Stomach (tissue), 9 donors: ENCODE measurements around the gene B3GAT2. TPM values are rescaled to one million over a fixed set of nuclear protein-coding genes. Genes with fewer than 3 reads are reported as not detected.

Source experiments
- DNase-seq, 2 donors: peaks; one replicate each; pipeline versions ENCODE4 v3.0.0 to v3.0.0-alpha.2; 2013 to 2019
- H3K27ac ChIP-seq, 5 donors: fragments of 200-600 bp in 4 of 5; sonication (generic) in 4 of 5; one replicate each; pipeline ENCODE4 v1.5.1; 2013 to 2019; ENCODE audit warnings: mild to moderate bottlenecking in 1 of 5, moderate library complexity in 1 of 5
- H3K27me3 ChIP-seq, 3 donors: fragments of 200-600 bp; sonication (generic); one replicate each; pipeline ENCODE4 v1.5.1; 2017 to 2019; ENCODE audit warnings: mixed run types in 1 of 3
- H3K36me3 ChIP-seq, 4 donors: fragments of 200-600 bp; sonication (generic); 1 replicate in 3 of 4; 2 replicates in 1 of 4; pipeline ENCODE4 v1.5.1; 2016 to 2019
- H3K4me1 ChIP-seq, 4 donors: fragments of 200-600 bp; sonication (generic); one replicate each; pipeline ENCODE4 v1.5.1; 2016 to 2019
- H3K4me3 ChIP-seq, 4 donors: fragments of 200-600 bp; sonication (generic) in 3 of 4; one replicate each; pipeline ENCODE4 v1.5.1; 2016 to 2019; ENCODE audit warnings: mild to moderate bottlenecking in 1 of 4
- H3K9me3 ChIP-seq, 4 donors: fragments of 200-600 bp; sonication (generic); one replicate each; pipeline ENCODE4 v1.5.1; 2016 to 2019
- EP300 ChIP-seq: sonication (generic); formaldehyde crosslinking; IDR thresholded peaks from one replicate; pipeline ENCODE4 v1.6.1; 2017; ENCODE audit warnings: antibody characterized with exemption
- POLR2A ChIP-seq, 4 donors: fragments of 450-650 bp; IDR thresholded peaks; one replicate each; pipeline ENCODE4 v1.6.1; 2016; ENCODE audit warnings: antibody characterized with exemption in 4 of 4, control low read depth in 2 of 4, mild to moderate bottlenecking in 1 of 4, moderate library complexity in 1 of 4
- POLR2AphosphoS5 ChIP-seq, 3 donors: sonication (generic); formaldehyde crosslinking; IDR thresholded peaks; one replicate each; pipeline ENCODE4 v1.6.1; 2016; ENCODE audit warnings: antibody characterized with exemption in 3 of 3
- WGBS, 5 donors: extraction: QIAGEN DNeasy Blood & Tissue Kit in 3 of 5; methylation state at CpG; one replicate each; pipeline versions ENCODE4 v1.1.5 to v1.1.7; 2013 to 2018; 5-methylcytosine and 5-hydroxymethylcytosine counted together
- intact Hi-C: fragments of 100-400 bp; cut with DNase I; formaldehyde crosslinking; loops from one replicate; pipeline ENCODE4 v1.15.1; 2023; ENCODE audit warnings: low total_unique reads
- polyA plus RNA-seq, 3 donors: library from polyadenylated mRNA; stranded (reverse); fragments of 200-250 nt; gene quantifications; one replicate each; pipeline ENCODE4 v1.2.3, GENCODE V29; 2013
- total RNA-seq, 5 donors: library from RNA; depleted of rRNA; stranded (reverse); fragments of >200 nt; gene quantifications; one replicate each; pipeline versions ENCODE4 v1.1.0 to v1.2.3, GENCODE V29; 2014 to 2016
- TF ChIP-seq, protein P1 (sequence below), 7 experiments: fragments of 450-650 bp in 4 of 7; fragments of 200-600 bp in 3 of 7; sonication (generic) in 3 of 7; IDR thresholded peaks; one replicate each; pipeline ENCODE4 v1.5.1; 2016 to 2019; ENCODE audit warnings: antibody characterized with exemption in 7 of 7, control low read depth in 2 of 7, mild to moderate bottlenecking in 1 of 7
- donor health status: healthy with polysubstance abuse.
- donor health status: Bipolar disorder and iron deficiency.
- donor health status: healthy.

B3GAT2 gene
- total and polyA plus RNA-seq, 8 donors = 0.06 to 1.1 (median 0.14) TPM; not detected in 4

DNA sequence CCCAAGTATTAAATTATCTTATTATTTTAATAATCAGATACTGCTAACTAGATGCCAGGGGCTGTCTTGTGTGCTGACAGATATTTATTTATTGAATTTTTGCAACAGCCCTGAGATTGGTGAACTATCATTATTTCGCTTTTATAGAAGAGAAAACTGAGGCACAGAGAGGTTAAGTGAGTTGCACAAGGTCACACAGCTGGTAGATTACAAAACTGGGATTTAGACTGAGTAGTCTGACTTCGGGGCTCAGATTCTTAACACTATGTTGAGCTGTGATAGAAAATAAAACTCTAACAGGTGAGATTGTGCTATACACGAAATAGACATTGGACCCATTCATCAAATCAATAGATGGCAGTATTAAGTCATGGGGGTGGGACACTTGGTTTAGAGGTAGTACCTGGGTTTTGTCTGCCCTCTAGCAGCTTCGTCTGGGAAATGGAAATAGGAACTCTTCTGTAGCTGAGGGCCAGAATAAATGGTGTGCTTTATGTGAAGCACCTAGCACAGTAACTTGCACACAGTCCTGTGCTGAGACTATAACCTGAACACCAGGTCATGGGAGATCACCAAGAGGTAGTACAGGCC lies 113.4 kb downstream of the B3GAT2 start:
- WGBS, 5 donors = 88 to 96% (median 92%) methylated on average over 4 of the region's 4 CpGs
- intact Hi-C loops = no loop called here
- H3K9me3 ChIP-seq = no peaks in the 10 kb centered on the region
- DNase-seq = no peak
- H3K4me3 ChIP-seq = no peak overlapping the region
- peaks cover 0 to 27% (median 9%) of the 10 kb centered on the region in 4 donors for H3K36me3 ChIP-seq
- H3K27me3 ChIP-seq = no peaks in the 10 kb centered on the region
- no peak for TF ChIP-seq EP300
- no peak for TF ChIP-seq POLR2A (IDR thresholded peaks at IDR 0.05)
- TF ChIP-seq POLR2AphosphoS5 (IDR thresholded peaks at IDR 0.05) = no peak
- TF ChIP-seq, protein P1, sequence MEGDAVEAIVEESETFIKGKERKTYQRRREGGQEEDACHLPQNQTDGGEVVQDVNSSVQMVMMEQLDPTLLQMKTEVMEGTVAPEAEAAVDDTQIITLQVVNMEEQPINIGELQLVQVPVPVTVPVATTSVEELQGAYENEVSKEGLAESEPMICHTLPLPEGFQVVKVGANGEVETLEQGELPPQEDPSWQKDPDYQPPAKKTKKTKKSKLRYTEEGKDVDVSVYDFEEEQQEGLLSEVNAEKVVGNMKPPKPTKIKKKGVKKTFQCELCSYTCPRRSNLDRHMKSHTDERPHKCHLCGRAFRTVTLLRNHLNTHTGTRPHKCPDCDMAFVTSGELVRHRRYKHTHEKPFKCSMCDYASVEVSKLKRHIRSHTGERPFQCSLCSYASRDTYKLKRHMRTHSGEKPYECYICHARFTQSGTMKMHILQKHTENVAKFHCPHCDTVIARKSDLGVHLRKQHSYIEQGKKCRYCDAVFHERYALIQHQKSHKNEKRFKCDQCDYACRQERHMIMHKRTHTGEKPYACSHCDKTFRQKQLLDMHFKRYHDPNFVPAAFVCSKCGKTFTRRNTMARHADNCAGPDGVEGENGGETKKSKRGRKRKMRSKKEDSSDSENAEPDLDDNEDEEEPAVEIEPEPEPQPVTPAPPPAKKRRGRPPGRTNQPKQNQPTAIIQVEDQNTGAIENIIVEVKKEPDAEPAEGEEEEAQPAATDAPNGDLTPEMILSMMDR (IDR thresholded peaks at IDR 0.05) = no peak
- H3K27ac ChIP-seq = no peak overlapping the region
- no peaks in the 10 kb centered on the region for H3K4me1 ChIP-seq

DNA sequence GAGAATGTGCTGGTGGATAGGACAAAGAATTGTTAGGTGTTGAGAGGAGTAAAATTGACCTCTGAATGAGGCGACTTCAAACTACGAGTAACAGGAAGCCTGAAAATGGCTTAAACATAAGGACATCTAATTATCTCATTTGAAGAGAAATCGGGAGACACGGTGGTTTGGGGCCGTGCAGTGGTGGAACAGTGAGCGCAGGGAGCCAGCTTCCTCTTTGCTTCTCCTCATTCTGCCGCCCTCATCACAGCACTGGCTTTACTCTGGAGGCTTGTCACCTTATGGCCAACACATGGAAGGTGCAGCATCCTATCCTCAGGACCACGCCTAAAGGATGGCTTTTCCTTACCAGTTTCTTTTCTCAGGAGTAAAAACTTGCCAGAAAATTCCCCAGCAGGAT lies 114.3 kb downstream of the B3GAT2 start:
- Histone ChIP-seq H3K4me1 (no peaks in the 10 kb centered on the region), H3K27ac (no peak overlapping the region), H3K9me3 (no peaks in the 10 kb centered on the region), H3K36me3 (peaks cover 0 to 27% (median 9%) of the 10 kb centered on the region in 4 donors), H3K4me3 (no peak overlapping the region), H3K27me3 (no peaks in the 10 kb centered on the region)
- DNase-seq = no peak
- 93 to 96% (median 95%) methylated on average over 8 of the region's 8 CpGs for whole genome bisulfite sequencing, 5 donors
- TF ChIP-seq EP300 = no peak
- TF ChIP-seq POLR2AphosphoS5 (IDR thresholded peaks at IDR 0.05) = no peak
- no peak for TF ChIP-seq POLR2A (IDR thresholded peaks at IDR 0.05)
- TF ChIP-seq, protein P1 (IDR thresholded peaks at IDR 0.05) = no peak
- intact Hi-C loops = no loop called here

DNA sequence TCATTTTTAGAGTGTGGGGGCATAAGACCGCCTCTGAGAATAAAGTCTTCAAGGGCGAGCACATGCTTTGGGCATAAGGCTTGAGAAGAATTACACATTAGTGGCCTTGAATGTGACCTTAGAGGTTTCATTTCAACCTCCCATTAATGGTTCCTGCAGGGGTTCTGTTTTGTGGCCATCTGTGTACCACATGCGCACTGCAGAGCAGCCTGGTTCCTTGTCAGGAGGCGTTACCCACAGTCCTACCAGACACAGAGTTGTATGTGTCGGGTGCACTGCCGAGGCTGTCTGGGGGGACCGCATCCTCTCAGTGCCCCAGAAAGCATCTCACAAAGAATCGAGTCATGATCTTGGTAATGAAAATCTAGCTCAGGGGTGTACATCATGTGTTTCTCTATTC lies 115.7 kb downstream of the B3GAT2 start:
- Histone ChIP-seq H3K27me3 (no peaks in the 10 kb centered on the region), H3K9me3 (no peaks in the 10 kb centered on the region), H3K36me3 (peaks cover 0 to 27% (median 4%) of the 10 kb centered on the region in 4 donors), H3K4me3 (no peak overlapping the region), H3K27ac (no peak overlapping the region), H3K4me1 (no peaks in the 10 kb centered on the region)
- DNase-seq = no peak
- 96 to 98% (median 96%) methylated on average over 8 of the region's 8 CpGs for WGBS, 5 donors
- no peak for TF ChIP-seq EP300
- TF ChIP-seq POLR2A (IDR thresholded peaks at IDR 0.05) = no peak
- TF ChIP-seq POLR2AphosphoS5 (IDR thresholded peaks at IDR 0.05) = no peak
- TF ChIP-seq, protein P1 (IDR thresholded peaks at IDR 0.05) = no peak
- intact Hi-C loops = no loop called here

DNA sequence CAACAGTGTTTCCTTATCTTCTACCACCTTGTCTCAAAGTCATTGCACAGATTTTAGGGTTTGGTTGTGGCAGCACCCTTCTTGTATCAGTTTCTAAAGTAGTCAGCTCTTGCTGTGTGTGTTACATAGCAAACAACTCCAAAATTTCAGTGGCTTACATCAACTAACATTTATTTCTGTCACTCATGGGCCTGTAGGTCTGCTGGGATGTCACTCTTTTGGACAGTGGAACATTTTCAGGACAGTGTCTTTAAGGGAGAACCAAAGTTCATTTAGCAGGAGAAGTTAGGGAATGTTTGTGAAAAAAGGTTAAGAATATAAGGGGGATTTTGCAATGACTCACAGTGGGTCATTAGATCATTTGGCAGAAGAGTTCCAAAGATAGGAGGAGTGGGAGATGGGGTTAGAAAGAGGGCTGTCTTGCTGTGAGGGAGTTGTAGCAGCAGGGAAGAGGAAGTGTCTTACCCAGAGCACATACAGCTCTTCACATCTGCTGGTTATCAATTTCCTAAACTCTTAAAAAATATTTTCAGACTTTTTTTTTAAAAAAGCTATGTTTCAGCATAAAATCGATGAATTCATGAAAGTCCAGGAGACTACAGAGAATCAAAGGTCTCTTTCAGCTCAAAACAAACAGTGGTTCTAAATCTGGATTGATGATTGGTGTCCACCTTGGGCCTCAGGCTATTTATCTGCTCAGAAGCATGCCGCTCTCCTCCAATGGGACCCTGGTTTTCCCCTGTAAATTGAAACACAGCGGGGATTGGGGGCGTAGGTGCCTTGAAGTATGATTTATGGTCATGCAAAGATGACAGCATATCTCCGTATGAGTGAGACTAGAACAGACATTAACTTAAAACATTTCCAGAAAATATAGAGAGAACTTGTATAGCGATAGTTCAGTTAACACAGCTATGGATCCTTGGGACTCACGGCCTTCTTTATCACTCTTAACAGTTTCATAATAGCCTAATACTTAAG lies 117.3 kb downstream of the B3GAT2 start:
- no peak overlapping the region for H3K27ac ChIP-seq
- peaks cover 0 to 21% (median 4%) of the 10 kb centered on the region in 4 donors for H3K36me3 ChIP-seq
- no peaks in the 10 kb centered on the region for H3K27me3 ChIP-seq
- peak in 1 of 2 donors; percentile 9 for DNase-seq
- WGBS, 5 donors = 92 to 97% (median 96%) methylated on average over 7 of the region's 7 CpGs
- H3K4me3 ChIP-seq = no peak overlapping the region
- no peaks in the 10 kb centered on the region for H3K4me1 ChIP-seq
- H3K9me3 ChIP-seq = no peaks in the 10 kb centered on the region
- intact Hi-C loops = no loop called here
- TF ChIP-seq POLR2A (IDR thresholded peaks at IDR 0.05) (no peak), POLR2AphosphoS5 (IDR thresholded peaks at IDR 0.05) (no peak)
- TF ChIP-seq, protein P1 (IDR thresholded peaks at IDR 0.05) = no peak
